SK-N-SH (cell line): Measurements from ENCODE around the gene CERS6. TPM values are rescaled to one million over a fixed set of nuclear protein-coding genes. Genes with fewer than 3 reads are reported as not detected.

Source experiments
- CTCF ChIA-PET: fragments of 300-600, 350-600 bp; formaldehyde crosslinking; extraction: SDS; loops from one replicate; lab custom pipeline; 2021; lab: Yijun Ruan, JAX
- POLR2A ChIA-PET: fragments of 350-600 bp; sonication (Branson Sonifier 250); formaldehyde crosslinking; extraction: SDS; loops from one replicate; lab custom pipeline; 2020; ENCODE audit warnings: antibody characterized with exemption, inconsistent platforms; lab: Yijun Ruan, JAX
- DNase-seq: peaks from one replicate; pipeline ENCODE4 v3.0.0; 2012
- H2AFZ ChIP-seq: fragments of 200-600 bp; sonication (generic); 2 replicates; pipeline ENCODE4 v1.8.1; 2016; ENCODE audit warnings: antibody characterized with exemption, mild to moderate bottlenecking, low read depth
- H3F3A ChIP-seq: fragments of 200-600 bp; sonication (generic); replicated peaks from 2 replicates; pipeline ENCODE3; 2016; ENCODE audit warnings: antibody characterized with exemption, mild to moderate bottlenecking; ENCODE audit not compliant: insufficient read depth
- H3K27ac ChIP-seq, 2 experiments: fragments of 200-500 bp in 1 of 2; fragments of 200-600 bp in 1 of 2; sonication (Bioruptor generic) in 1 of 2; sonication (generic), shearing (Covaris generic) in 1 of 2; 2 replicates each; pipeline versions ENCODE4 v1.5.1 to v1.6.1; 2014 to 2016; ENCODE audit warnings: low read depth in 2 of 2, inconsistent platforms in 1 of 2, low read length in 1 of 2, mild to moderate bottlenecking in 1 of 2, mixed read lengths in 1 of 2
- H3K27me3 ChIP-seq: fragments of 200-600 bp; sonication (generic), shearing (Covaris generic); 2 replicates; pipeline ENCODE4 v1.6.1; 2016; ENCODE audit warnings: mixed run types; ENCODE audit not compliant: insufficient read depth
- H3K36me3 ChIP-seq, 2 experiments: fragments of 200-500 bp in 1 of 2; fragments of 200-600 bp in 1 of 2; sonication (Bioruptor generic) in 1 of 2; sonication (generic) in 1 of 2; replicated peaks in 1 of 2; 2 replicates each; pipeline versions ENCODE3 to v1.5.1; 2014 to 2016; ENCODE audit warnings: low read length in 1 of 2, mild to moderate bottlenecking in 1 of 2; ENCODE audit not compliant: insufficient read depth in 2 of 2, control insufficient read depth in 1 of 2
- H3K4me1 ChIP-seq, 2 experiments: fragments of 200-500 bp in 1 of 2; fragments of 200-600 bp in 1 of 2; sonication (Bioruptor generic) in 1 of 2; sonication (generic), shearing (Covaris generic) in 1 of 2; 2 replicates each; pipeline versions ENCODE4 v1.5.1 to v1.6.1; 2014 to 2016; ENCODE audit warnings: low read depth in 1 of 2, low read length in 1 of 2, mixed run types in 1 of 2; ENCODE audit not compliant: insufficient read depth in 2 of 2, control insufficient read depth in 1 of 2
- H3K4me2 ChIP-seq: fragments of 200-600 bp; sonication (generic), shearing (Covaris generic); 2 replicates; pipeline ENCODE4 v1.6.1; 2017; ENCODE audit warnings: mixed run types
- H3K4me3 ChIP-seq, 2 experiments: fragments of 200-500 bp in 1 of 2; fragments of 200-600 bp in 1 of 2; sonication (Bioruptor generic) in 1 of 2; sonication (generic), shearing (Covaris generic) in 1 of 2; 2 replicates each; pipeline versions ENCODE4 v1.5.1 to v1.8.1; 2014 to 2016; ENCODE audit warnings: low read depth in 2 of 2, inconsistent platforms in 1 of 2, low read length in 1 of 2, mild to moderate bottlenecking in 1 of 2, mixed read lengths in 1 of 2, moderate library complexity in 1 of 2
- H3K79me2 ChIP-seq: fragments of 200-600 bp; sonication (generic); 2 replicates; pipeline ENCODE4 v1.8.1; 2017; ENCODE audit warnings: mild to moderate bottlenecking; ENCODE audit not compliant: insufficient read depth
- H3K9ac ChIP-seq: fragments of 200-600 bp; sonication (generic); 2 replicates; pipeline ENCODE4 v1.6.1; 2017; ENCODE audit warnings: mixed run types
- H3K9me2 ChIP-seq: fragments of 200-600 bp; sonication (generic); 2 replicates; pipeline ENCODE4 v1.6.1; 2017; ENCODE audit warnings: mixed run types
- H3K9me3 ChIP-seq: fragments of 200-600 bp; sonication (generic); 2 replicates; pipeline ENCODE4 v1.6.1; 2017; ENCODE audit warnings: mixed run types, mild to moderate bottlenecking, moderate library complexity
- H4K20me1 ChIP-seq: fragments of 200-600 bp; sonication (generic); 2 replicates; pipeline ENCODE4 v1.6.1; 2017; ENCODE audit warnings: mild to moderate bottlenecking, mixed run types; ENCODE audit not compliant: insufficient read depth
- FOXM1 ChIP-seq: IDR thresholded peaks from 2 replicates; pipeline ENCODE4 v1.4.0; 2012; ENCODE audit warnings: low read depth, mild to moderate bottlenecking
- GABPA ChIP-seq: IDR thresholded peaks from 2 replicates; pipeline ENCODE4 v1.4.0; 2012; ENCODE audit warnings: low read depth, mild to moderate bottlenecking
- GATA2 ChIP-seq: sonication (generic); formaldehyde crosslinking; IDR thresholded peaks from 2 replicates; pipeline ENCODE4 v1.5.0; 2020; ENCODE audit warnings: mild to moderate bottlenecking, missing genetic modification reagents
- IRF3 ChIP-seq: fragments of 150-350 bp; IDR thresholded peaks from 2 replicates; pipeline ENCODE4 v1.6.1; 2016; ENCODE audit warnings: mild to moderate bottlenecking, low read depth, low read length
- NRF1 ChIP-seq: IDR thresholded peaks from 2 replicates; pipeline ENCODE4 v1.6.1; 2012; ENCODE audit warnings: low read depth, mild to moderate bottlenecking, low read length
- PBX3 ChIP-seq: IDR thresholded peaks from 2 replicates; pipeline ENCODE4; 2012
- RAD21 ChIP-seq: IDR thresholded peaks from 2 replicates; pipeline ENCODE4 v1.6.1; 2012; ENCODE audit warnings: mild to moderate bottlenecking, low read length
- SMC3 ChIP-seq: IDR thresholded peaks from 2 replicates; pipeline ENCODE4 v1.6.1; 2012; ENCODE audit warnings: low read depth, low read length, improper control_type of control experiment
- TAF1 ChIP-seq: IDR thresholded peaks from 2 replicates; pipeline ENCODE4 v1.6.1; 2012; ENCODE audit warnings: low read depth, mild to moderate bottlenecking, low read length, moderate library complexity, borderline replicate concordance
- USF1 ChIP-seq: IDR thresholded peaks from 2 replicates; pipeline ENCODE4 v1.4.0; 2012; ENCODE audit warnings: low read depth, borderline replicate concordance
- WGBS: methylation state at CpG from one replicate; pipeline ENCODE4 v1.1.6; 2017; ENCODE audit warnings: low lambda C conversion rate; 5-methylcytosine and 5-hydroxymethylcytosine counted together
- polyA plus RNA-seq, 3 experiments: library from polyadenylated mRNA; depleted of rRNA; stranded (reverse); fragments of >200 nt; gene quantifications; 2 replicates each; pipeline ENCODE4 v1.2.3, GENCODE V29; 2012

Gene CERS6
- polyA plus RNA-seq, 1 of the 3 experiments (the other 2 are of a cell fraction): 1.8 TPM

- H2AFZ ChIP-seq: no peak overlapping the region
- H3K9me2 ChIP-seq: no peaks in the 10 kb centered on the region
- no peaks in the 10 kb centered on the region for H3F3A ChIP-seq
- no peak overlapping the region for H3K4me2 ChIP-seq
- no peak overlapping the region for H3K4me3 ChIP-seq
- H3K9ac ChIP-seq: no peak overlapping the region
- H4K20me1 ChIP-seq: no peaks in the 10 kb centered on the region
- 88% methylated on average over 3 of the region's 3 CpGs for WGBS
- TF ChIP-seq SMC3 (no peak), TAF1 (no peak)
- ChIA-PET POLR2A (no interaction called here), CTCF (no interaction called here)
- DNase-seq: no peak
- no peaks in the 10 kb centered on the region for H3K27me3 ChIP-seq
- H3K27ac ChIP-seq: no peak overlapping the region
- H3K79me2 ChIP-seq: no peaks in the 10 kb centered on the region
- H3K36me3 ChIP-seq: no peaks in the 10 kb centered on the region
- H3K4me1 ChIP-seq: peaks cover 0 to 9% of the 10 kb centered on the region in 2 experiments; a peak in 2 of 4 replicates
- no peaks in the 10 kb centered on the region for H3K9me3 ChIP-seq
These were observed 284.3 kb downstream of the CERS6 start for GRCh38 chr2:168740360-168740759.

GRCh38 chr2:168740788-168741187 lies 284.7 kb downstream of the CERS6 start:
- Histone ChIP-seq H3K4me1 (peaks cover 0 to 9% of the 10 kb centered on the region in 2 experiments; a peak in 2 of 4 replicates), H3K4me3 (no peak overlapping the region), H4K20me1 (no peaks in the 10 kb centered on the region), H3K4me2 (no peak overlapping the region), H3F3A (no peaks in the 10 kb centered on the region), H3K79me2 (no peaks in the 10 kb centered on the region), H2AFZ (no peak overlapping the region), H3K27me3 (no peaks in the 10 kb centered on the region), H3K36me3 (no peaks in the 10 kb centered on the region), H3K9ac (no peak overlapping the region), H3K9me2 (no peaks in the 10 kb centered on the region), H3K27ac (no peak overlapping the region), H3K9me3 (no peaks in the 10 kb centered on the region)
- POLR2A ChIA-PET: no interaction called here
- CTCF ChIA-PET: interaction anchor here (1.4 kb wide), 1 partner anchor 394 kb away, joined by 4 read pairs; no protein-coding TSS in a partner anchor
- 67% methylated on average over 3 of the region's 3 CpGs for WGBS
- TF ChIP-seq GATA2 (CRISPR knock-in tag) (no peak), IRF3 (no peak), TAF1 (no peak), FOXM1 (no peak), RAD21 (no peak), USF1 (no peak), GABPA (no peak)
- DNase-seq: no peak

- H3K9me3 ChIP-seq: no peaks in the 10 kb centered on the region
- no peak overlapping the region for H3K27ac ChIP-seq
- no peaks in the 10 kb centered on the region for H4K20me1 ChIP-seq
- CTCF ChIA-PET: interaction anchor here (1.4 kb wide), 1 partner anchor 396 kb away, joined by 4 read pairs; no protein-coding TSS in a partner anchor
- no peaks in the 10 kb centered on the region for H3K36me3 ChIP-seq
- H3K9me2 ChIP-seq: no peaks in the 10 kb centered on the region
- no peak overlapping the region for H2AFZ ChIP-seq
- POLR2A ChIA-PET: no interaction called here
- H3K27me3 ChIP-seq: no peaks in the 10 kb centered on the region
- no peak overlapping the region for H3K4me2 ChIP-seq
- TF ChIP-seq TAF1 (no peak), SMC3 (no peak), PBX3 (no peak), NRF1 (no peak)
- no peaks in the 10 kb centered on the region for H3F3A ChIP-seq
- no peak for DNase-seq
- no peak overlapping the region for H3K9ac ChIP-seq
- no peaks in the 10 kb centered on the region for H3K79me2 ChIP-seq
- H3K4me3 ChIP-seq: no peak overlapping the region
- WGBS: 87% methylated on average over 4 of the region's 4 CpGs
- H3K4me1 ChIP-seq: peaks cover 0 to 5% of the 10 kb centered on the region in 2 experiments; a peak in 2 of 4 replicates
These were observed 286.3 kb downstream of the CERS6 start for GRCh38 chr2:168742258-168742932.
